Astrocyte (in vitro differentiated cells and primary cell): ENCODE data around the gene LRRC74A. TPM values are rescaled to one million over a fixed set of nuclear protein-coding genes. Genes with fewer than 3 reads are reported as not detected.

ENCODE experiments used
- DNase-seq: peaks from one replicate; pipeline ENCODE4 v3.0.0-alpha.2; 2010; ENCODE audit warnings: low read depth
- FAIRE-seq: peaks from 2 replicates; lab custom pipeline; 2011; peaks lifted over from hg19 to GRCh38; lab: Jason Lieb, UNC
- H2AFZ ChIP-seq: 2 replicates; pipeline ENCODE4 v1.6.0; 2012; ENCODE audit warnings: low read depth, low read length, inconsistent platforms
- H3K27ac ChIP-seq: 2 replicates; pipeline ENCODE4 v1.5.1; 2011; ENCODE audit warnings: low read depth, low read length, inconsistent platforms
- H3K27me3 ChIP-seq: 2 replicates; pipeline ENCODE4 v1.6.0; 2011; ENCODE audit warnings: low read length, inconsistent platforms; ENCODE audit not compliant: insufficient read depth
- H3K36me3 ChIP-seq: 2 replicates; pipeline ENCODE4 v1.5.1; 2011; ENCODE audit warnings: low read length, inconsistent platforms; ENCODE audit not compliant: insufficient read depth
- H3K4me1 ChIP-seq: 2 replicates; pipeline ENCODE4 v1.5.1; 2011; ENCODE audit warnings: low read length, inconsistent platforms; ENCODE audit not compliant: insufficient read depth
- H3K4me2 ChIP-seq: 2 replicates; pipeline ENCODE4 v1.6.0; 2012; ENCODE audit warnings: low read length, inconsistent platforms
- H3K4me3 ChIP-seq: 2 replicates; pipeline ENCODE4 v1.5.1; 2011; ENCODE audit warnings: low read depth, mild to moderate bottlenecking, low read length, inconsistent platforms; ENCODE audit not compliant: insufficient read depth
- H3K79me2 ChIP-seq: 2 replicates; pipeline ENCODE4 v1.6.0; 2012; ENCODE audit warnings: mild to moderate bottlenecking, low read length, inconsistent platforms; ENCODE audit not compliant: insufficient read depth
- H3K9ac ChIP-seq: 2 replicates; pipeline ENCODE4 v1.6.0; 2012; ENCODE audit warnings: mild to moderate bottlenecking, low read length, inconsistent platforms
- H3K9me3 ChIP-seq: 2 replicates; pipeline ENCODE4 v1.5.1; 2012; ENCODE audit warnings: low read depth, mild to moderate bottlenecking, low read length, inconsistent platforms; ENCODE audit not compliant: insufficient read depth
- H4K20me1 ChIP-seq: 2 replicates; pipeline ENCODE4 v1.6.0; 2012; ENCODE audit warnings: low read length, inconsistent platforms; ENCODE audit not compliant: insufficient read depth
- H3K27ac Mint-ChIP-seq: one replicate; pipeline ENCODE4 v1.8.0; 2021; ENCODE audit warnings: mild to moderate bottlenecking, mixed read lengths; ENCODE audit not compliant: unreplicated experiment
- H3K27me3 Mint-ChIP-seq: one replicate; pipeline ENCODE4 v1.8.0; 2021; ENCODE audit warnings: low read depth, mixed read lengths; ENCODE audit not compliant: unreplicated experiment
- H3K36me3 Mint-ChIP-seq: one replicate; pipeline ENCODE4 v1.8.0; 2021; ENCODE audit warnings: low read depth, mixed read lengths; ENCODE audit not compliant: unreplicated experiment
- H3K4me1 Mint-ChIP-seq: one replicate; pipeline ENCODE4 v1.8.0; 2021; ENCODE audit warnings: low read depth, mixed read lengths; ENCODE audit not compliant: unreplicated experiment
- H3K4me3 Mint-ChIP-seq: one replicate; pipeline ENCODE4 v1.8.0; 2021; ENCODE audit warnings: mild to moderate bottlenecking, moderate library complexity, mixed read lengths; ENCODE audit not compliant: unreplicated experiment
- H3K9me3 Mint-ChIP-seq: one replicate; pipeline ENCODE4 v1.8.0; 2021; ENCODE audit warnings: mild to moderate bottlenecking, mixed read lengths; ENCODE audit not compliant: unreplicated experiment
- CTCF ChIP-seq: IDR thresholded peaks from 2 replicates; pipeline ENCODE4 v1.5.1; 2011; ENCODE audit warnings: low read depth, mild to moderate bottlenecking, inconsistent platforms, low read length, moderate library complexity; ENCODE audit not compliant: insufficient read depth
- EZH2 ChIP-seq: IDR thresholded peaks from 2 replicates; pipeline ENCODE4 v1.6.1; 2012; ENCODE audit warnings: mild to moderate bottlenecking, low read length, inconsistent platforms; ENCODE audit not compliant: insufficient read depth
- total RNA-seq: library from RNA; stranded (reverse); gene quantifications from 2 replicates; pipeline ENCODE4 v1.2.1, GENCODE V29; 2021

The LRRC74A gene
- total RNA-seq, 1 donor from 2014 or later, result not detected

GRCh38 chr14:76782115-76782884 is 43.9 kb upstream of the LRRC74A start:
- H4K20me1 ChIP-seq, result peaks cover 5% of the 10 kb centered on the region
- Mint-ChIP-seq H3K4me3 (no peak overlapping the region), H3K27me3 (peaks cover 5% of the 10 kb centered on the region), H3K36me3 (peaks cover 12% of the 10 kb centered on the region), H3K27ac (peak overlapping the region; percentile 41), H3K4me1 (peaks cover 20% of the 10 kb centered on the region), H3K9me3 (no peaks in the 10 kb centered on the region)
- H3K27ac ChIP-seq, result no peak overlapping the region
- FAIRE-seq (no peak), DNase-seq (no peak)
- no peak overlapping the region for H3K4me2 ChIP-seq
- H3K9ac ChIP-seq, result no peak overlapping the region
- H3K4me3 ChIP-seq, result no peak overlapping the region
- H3K4me1 ChIP-seq, result peaks cover 14% of the 10 kb centered on the region
- no peak overlapping the region for H2AFZ ChIP-seq
- no peak for TF ChIP-seq EZH2
- TF ChIP-seq CTCF, result no peak
- peaks cover 5% of the 10 kb centered on the region for H3K36me3 ChIP-seq
- H3K79me2 ChIP-seq, result no peaks in the 10 kb centered on the region
- no peaks in the 10 kb centered on the region for H3K9me3 ChIP-seq
- no peaks in the 10 kb centered on the region for H3K27me3 ChIP-seq

GRCh38 chr14:76782885-76783566 is 43.2 kb upstream of the LRRC74A start:
- no peaks in the 10 kb centered on the region for H3K9me3 Mint-ChIP-seq
- no peak for DNase-seq
- TF ChIP-seq CTCF, result no peak
- TF ChIP-seq EZH2, result no peak
- peaks cover 20% of the 10 kb centered on the region for H3K4me1 Mint-ChIP-seq
- Histone ChIP-seq H3K4me3 (no peak overlapping the region), H3K4me1 (peaks cover 14% of the 10 kb centered on the region), H3K9me3 (no peaks in the 10 kb centered on the region), H3K36me3 (peaks cover 6% of the 10 kb centered on the region), H3K27ac (no peak overlapping the region), H3K79me2 (no peaks in the 10 kb centered on the region), H3K4me2 (no peak overlapping the region), H4K20me1 (peaks cover 5% of the 10 kb centered on the region), H3K27me3 (no peaks in the 10 kb centered on the region), H2AFZ (no peak overlapping the region), H3K9ac (no peak overlapping the region)
- H3K4me3 Mint-ChIP-seq, result no peak overlapping the region
- H3K27ac Mint-ChIP-seq, result no peak overlapping the region
- peaks cover 11% of the 10 kb centered on the region for H3K36me3 Mint-ChIP-seq
- FAIRE-seq, result no peak
- H3K27me3 Mint-ChIP-seq, result peaks cover 5% of the 10 kb centered on the region
